ENCODE results near the gene RUNX1.
A peak's percentile ranks its signal among the peaks of the same experiment; 100 is the strongest.

Gene RUNX1

GRCh38 chr21:34889676-34890469, 159.2 kb downstream of the RUNX1 start:
- DNase-seq = peak in 1 of 2 experiments; percentile 24

GRCh38 chr21:34889320-34889675, 159.8 kb downstream of the RUNX1 start:
- no peak for DNase-seq

DNA sequence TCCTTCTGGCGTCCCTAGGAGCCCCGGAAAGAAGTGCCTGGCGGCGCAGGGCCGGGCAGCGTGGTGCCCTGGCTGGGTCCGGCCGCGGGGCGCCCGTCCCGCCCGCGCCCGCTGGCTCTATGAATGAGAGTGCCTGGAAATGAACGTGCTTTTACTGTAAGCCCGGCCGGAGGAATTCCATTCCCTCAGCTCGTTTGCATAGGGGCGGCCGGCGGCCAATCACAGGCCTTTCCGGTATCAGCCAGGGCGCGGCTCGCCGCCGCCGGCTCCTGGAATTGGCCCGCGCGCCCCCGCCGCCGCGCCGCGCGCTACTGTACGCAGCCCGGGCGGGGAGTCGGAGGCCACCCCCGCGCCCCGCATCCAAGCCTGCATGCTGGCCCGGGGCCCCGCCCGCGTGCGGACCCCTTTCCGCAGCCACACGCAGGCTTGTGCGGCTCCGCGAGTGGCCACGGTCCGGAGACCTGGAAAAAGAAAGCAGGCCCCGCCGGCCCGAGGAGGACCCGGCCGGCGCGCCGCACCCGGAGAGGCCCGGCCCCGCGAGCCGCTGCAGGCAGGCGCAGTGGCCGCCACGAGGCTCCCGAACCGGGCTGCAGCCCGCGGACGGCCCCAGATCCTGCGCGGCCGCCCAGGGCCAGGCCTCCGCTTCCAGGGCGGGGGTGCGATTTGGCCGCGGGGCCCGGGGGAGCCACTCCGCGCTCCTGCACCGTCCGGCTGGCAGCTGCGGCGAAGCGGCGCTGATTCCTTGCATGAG, 160.4 kb downstream of the RUNX1 start:
- DNase-seq = peak; percentile 39 to 80

- DNase-seq = no peak
Measured at GRCh38 chr21:34887725-34888568, 161.2 kb downstream of the RUNX1 start.

GRCh38 chr21:34887105-34887442, 162.0 kb downstream of the RUNX1 start:
- no peak for DNase-seq

DNA sequence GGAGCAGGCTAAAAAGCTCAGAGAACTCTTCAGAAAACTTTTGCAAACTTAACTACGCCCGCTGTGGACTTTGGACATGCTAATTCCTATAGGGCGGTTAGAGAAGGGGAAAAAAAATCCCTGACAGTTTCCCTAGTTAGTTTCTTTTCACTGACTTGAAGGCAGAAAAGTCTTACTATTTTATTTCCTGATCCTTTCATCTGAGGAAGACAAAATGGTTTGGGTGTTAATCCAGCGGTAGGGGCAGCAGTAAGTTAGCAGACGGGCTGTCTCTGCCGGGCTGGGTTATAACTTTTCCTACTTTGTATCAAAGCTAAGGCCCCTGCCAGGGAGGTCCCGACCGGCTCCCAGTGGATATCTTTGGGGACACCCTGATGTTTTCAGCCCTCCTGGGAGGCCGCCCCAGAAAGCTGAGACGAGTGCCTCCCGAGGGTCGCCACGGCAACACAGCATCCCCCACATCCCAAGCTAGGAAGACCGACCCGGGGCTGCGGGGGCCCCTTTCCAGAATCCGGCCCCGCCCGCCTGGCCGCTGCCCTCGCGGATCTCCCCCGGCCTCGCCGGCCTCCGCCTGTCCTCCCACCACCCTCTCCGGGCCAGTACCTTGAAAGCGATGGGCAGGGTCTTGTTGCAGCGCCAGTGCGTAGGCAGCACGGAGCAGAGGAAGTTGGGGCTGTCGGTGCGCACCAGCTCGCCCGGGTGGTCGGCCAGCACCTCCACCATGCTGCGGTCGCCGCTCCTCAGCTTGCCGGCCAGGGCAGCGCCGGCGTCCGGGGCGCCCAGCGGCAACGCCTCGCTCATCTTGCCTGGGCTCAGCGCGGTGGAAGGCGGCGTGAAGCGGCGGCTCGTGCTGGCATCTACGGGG, 162.6 kb downstream of the RUNX1 start:
- DNase-seq = no peak

DNA sequence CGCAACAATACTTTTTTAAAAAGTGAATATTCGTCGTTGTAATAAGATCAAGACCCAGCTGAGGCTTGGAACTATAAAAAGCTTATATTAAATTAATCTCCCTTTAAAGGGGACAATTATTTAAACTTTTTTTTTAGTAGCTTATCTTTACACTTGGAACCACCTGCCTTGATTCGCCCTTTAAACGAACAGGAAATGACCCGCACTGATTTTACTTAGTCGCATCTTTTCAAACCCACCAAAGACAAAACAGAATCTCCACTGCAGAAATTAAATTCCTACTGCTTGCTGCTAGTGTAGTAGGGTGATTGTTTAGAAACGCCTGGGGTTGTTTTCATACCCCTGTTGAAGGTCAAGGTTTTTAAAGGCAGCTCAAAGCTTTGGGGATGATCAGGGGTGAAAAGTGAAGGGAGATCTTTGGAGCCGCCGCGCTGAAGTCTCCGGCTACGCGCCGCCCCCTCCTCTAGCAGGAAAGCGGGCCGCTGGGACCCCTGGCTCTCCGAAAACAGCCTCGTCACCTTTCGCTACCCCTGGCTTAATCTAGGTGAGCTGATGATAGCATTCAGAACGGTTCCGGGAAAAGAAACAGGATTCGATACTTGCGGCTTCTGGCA, 163.4 kb downstream of the RUNX1 start:
- DNase-seq = no peak

GRCh38 chr21:34885125-34885524, 164.0 kb downstream of the RUNX1 start:
- no peak for DNase-seq

DNA sequence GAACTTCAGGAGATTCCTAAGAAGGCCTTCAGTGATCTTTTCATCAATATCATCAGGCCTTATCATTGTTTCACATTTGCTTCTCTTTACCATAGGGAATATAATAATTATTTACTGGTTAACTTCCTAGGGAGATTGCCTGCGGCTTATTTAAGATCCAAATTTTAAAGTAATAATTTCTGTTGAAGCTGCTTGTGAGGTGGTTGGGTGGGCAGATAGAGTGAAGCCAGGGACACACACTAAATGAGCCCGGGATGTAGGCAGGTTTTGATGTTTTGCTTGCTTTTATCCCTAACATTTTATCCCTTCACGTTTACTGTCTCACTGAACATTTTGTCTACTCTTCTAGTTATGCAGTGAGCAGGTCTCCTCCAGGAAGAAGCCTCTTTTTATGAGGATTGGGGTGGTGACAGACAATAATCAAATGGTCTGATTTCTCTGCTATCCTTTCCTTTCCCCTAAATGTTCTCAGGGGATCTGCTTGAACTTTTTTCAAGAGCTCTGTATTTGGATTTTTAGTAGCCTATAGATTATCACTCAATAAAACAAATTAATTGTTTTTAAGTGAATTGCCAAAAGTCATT, 164.7 kb downstream of the RUNX1 start:
- DNase-seq = no peak

DNA sequence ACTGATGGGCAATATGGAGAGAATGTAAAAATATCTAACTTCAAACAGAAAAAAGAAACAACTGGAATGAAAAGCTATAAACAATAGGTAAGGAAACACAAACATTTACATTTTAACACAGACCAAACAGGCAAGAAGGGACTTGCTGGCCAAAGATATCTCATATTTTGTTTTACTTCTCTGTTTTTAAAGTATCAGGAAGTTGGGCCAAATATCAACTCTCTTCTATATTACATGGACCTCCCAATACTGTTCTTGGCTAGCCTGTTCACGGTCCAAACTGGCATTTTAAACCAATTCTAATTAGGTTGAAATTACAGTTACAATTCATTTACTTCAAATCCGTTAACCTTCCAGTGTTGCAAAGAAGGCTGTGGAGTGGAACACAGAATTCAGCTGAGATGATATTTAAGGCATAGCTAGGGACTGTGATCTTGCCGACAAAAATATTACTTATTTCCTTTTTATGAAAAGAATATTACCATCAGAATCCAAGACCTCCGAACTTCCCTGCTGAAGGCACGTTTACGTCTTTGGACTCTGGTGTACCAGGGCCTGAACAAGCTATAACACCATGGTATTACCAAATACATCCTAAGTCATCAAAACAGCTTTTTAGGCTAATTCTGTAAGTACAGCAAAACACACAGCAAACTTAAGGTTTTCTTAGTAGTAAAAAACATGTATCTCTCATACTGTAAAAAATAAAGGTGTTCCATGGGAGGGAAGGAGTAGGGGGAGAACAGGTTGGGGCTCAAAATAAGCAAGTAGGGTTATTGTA, 165.4 kb downstream of the RUNX1 start:
- no peak for DNase-seq

DNA sequence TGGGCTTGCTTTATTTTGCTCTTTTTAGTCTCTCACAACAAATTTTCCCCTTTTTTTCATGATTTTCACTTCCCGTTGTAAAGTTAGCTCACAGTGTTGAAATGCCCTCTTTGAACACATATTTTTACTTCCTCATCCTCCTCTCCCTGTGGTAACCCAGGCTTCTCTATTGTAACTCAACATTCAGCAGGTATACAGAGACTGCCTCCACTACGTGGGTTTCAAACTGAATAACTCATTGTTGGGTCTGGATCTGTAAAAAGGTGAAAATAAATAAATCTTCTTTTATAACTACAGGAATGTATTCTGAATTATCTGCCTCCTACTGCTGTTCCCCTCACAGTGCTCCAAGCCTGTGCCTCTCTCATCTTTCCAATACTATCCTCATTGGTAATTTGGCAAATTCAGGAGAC, 166.4 kb downstream of the RUNX1 start:
- DNase-seq = no peak

- no peak for DNase-seq
Measured at GRCh38 chr21:34881839-34882371, 167.2 kb downstream of the RUNX1 start.

GRCh38 chr21:34881421-34881820, 167.7 kb downstream of the RUNX1 start:
- no peak for DNase-seq

GRCh38 chr21:34880401-34880800, 168.7 kb downstream of the RUNX1 start:
- DNase-seq = no peak

- DNase-seq = no peak
Measured at GRCh38 chr21:34878940-34879339, 170.2 kb downstream of the RUNX1 start.

- DNase-seq = no peak
Measured at GRCh38 chr21:34878501-34878900, 170.6 kb downstream of the RUNX1 start.

- no peak for DNase-seq
Measured at GRCh38 chr21:34877485-34878128, 171.5 kb downstream of the RUNX1 start.

- DNase-seq = no peak
Measured at GRCh38 chr21:34875830-34876229, 173.3 kb downstream of the RUNX1 start.

- no peak for DNase-seq
Measured at GRCh38 chr21:34874684-34875513, 174.2 kb downstream of the RUNX1 start.
